Measurements from ENCODE around the gene CSMD2. TPM values are rescaled to one million over a fixed set of nuclear protein-coding genes. Genes with fewer than 3 reads are reported as not detected.

Gene CSMD2
- total RNA-seq, 4 donors from 2014 or later, result 8.6 TPM; not detected in 3

DNA sequence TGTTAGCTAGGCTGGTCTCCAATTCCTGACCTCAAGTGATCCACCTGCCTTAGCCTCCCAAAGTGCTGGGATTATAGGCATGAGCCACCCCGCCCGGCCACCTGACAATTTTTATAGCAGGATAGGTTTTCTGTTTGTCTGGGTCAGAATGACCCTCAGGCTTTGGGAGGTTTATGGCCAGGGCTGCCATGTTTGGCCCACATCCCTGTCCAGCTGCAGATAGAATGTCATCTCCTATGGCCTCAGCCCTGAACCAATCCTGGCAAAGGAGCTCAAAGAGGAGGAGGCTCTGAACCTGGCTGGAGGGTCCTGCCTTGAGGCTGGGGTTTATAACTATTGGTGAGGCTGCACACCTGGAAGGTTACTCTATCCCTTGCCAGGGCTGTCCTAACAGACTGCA lies 218.2 kb downstream of the CSMD2 start:
- Histone ChIP-seq H3K4me1 (no peaks in the 10 kb centered on the region), H3K27me3 (no peaks in the 10 kb centered on the region), H3K4me3 (no peak overlapping the region), H3K27ac (no peak overlapping the region), H3K36me3 (no peaks in the 10 kb centered on the region), H3K9me3 (no peaks in the 10 kb centered on the region)
- no peak for DNase-seq
- TF ChIP-seq CTCF (IDR thresholded peaks at IDR 0.05) (no peak), POLR2A (IDR thresholded peaks at IDR 0.05) (no peak)
- intact Hi-C loops (cut with DNase I; ENCODE audit: low total_unique reads), result no loop called here

DNA sequence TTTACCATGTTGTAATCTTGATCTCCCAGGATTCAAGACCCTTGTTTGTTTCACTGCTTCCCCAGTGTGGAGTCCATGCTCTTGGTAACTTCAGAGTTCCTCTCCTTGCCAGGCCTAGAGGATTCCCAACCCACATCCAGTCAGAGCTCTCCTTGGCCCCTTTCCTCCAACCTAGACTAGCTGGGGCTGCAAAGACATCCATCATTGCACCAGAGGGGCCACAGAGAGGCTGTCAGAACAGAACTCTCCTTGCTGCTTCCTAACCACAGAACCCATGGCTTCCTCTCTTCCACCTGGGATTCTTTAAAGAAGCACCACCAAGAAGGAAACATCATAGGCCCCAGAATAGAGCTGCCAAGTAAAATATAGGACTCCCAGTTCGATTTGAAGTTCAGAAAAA lies 220.2 kb downstream of the CSMD2 start:
- intact Hi-C loops (cut with DNase I; ENCODE audit: low total_unique reads), result no loop called here
- Histone ChIP-seq H3K4me1 (no peaks in the 10 kb centered on the region), H3K4me3 (no peak overlapping the region), H3K27ac (no peak overlapping the region), H3K27me3 (no peaks in the 10 kb centered on the region), H3K36me3 (no peaks in the 10 kb centered on the region), H3K9me3 (no peaks in the 10 kb centered on the region)
- DNase-seq, result no peak
- TF ChIP-seq POLR2A (IDR thresholded peaks at IDR 0.05) (no peak), CTCF (IDR thresholded peaks at IDR 0.05) (no peak)

- TF ChIP-seq POLR2A (IDR thresholded peaks at IDR 0.05) (no peak), CTCF (IDR thresholded peaks at IDR 0.05) (no peak)
- no peak overlapping the region for H3K27ac ChIP-seq
- H3K4me1 ChIP-seq, result no peaks in the 10 kb centered on the region
- H3K9me3 ChIP-seq, result no peaks in the 10 kb centered on the region
- no peaks in the 10 kb centered on the region for H3K27me3 ChIP-seq
- H3K36me3 ChIP-seq, result no peaks in the 10 kb centered on the region
- no peak for DNase-seq
- intact Hi-C loops (cut with DNase I; ENCODE audit: low total_unique reads), result no loop called here
- no peak overlapping the region for H3K4me3 ChIP-seq
These were observed 221.1 kb downstream of the CSMD2 start for GRCh38 chr1:33943978-33944377.

DNA sequence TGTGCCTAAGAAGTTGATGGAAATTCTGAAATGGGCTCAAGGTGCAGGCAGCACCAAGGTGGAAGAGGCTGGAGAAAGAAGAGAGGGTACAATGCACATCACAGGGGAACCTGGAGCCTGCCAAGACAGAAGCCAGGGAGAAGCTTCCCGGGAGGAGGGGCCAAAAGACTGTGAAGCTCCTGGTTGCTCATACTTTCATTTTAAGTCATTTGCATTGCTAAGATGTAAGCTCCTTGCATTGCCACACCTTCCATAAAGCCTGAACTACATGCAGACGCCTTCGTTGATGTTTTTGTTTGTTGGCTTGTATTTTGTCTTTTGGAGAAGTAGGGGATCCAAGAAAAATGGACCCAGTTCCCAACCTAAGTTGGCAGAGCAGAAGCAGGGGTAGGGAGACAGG lies 232.2 kb downstream of the CSMD2 start:
- no peaks in the 10 kb centered on the region for H3K36me3 ChIP-seq
- no peaks in the 10 kb centered on the region for H3K4me1 ChIP-seq
- no peaks in the 10 kb centered on the region for H3K27me3 ChIP-seq
- H3K4me3 ChIP-seq, result no peak overlapping the region
- no peaks in the 10 kb centered on the region for H3K9me3 ChIP-seq
- no peak overlapping the region for H3K27ac ChIP-seq
- intact Hi-C loops (cut with DNase I; ENCODE audit: low total_unique reads), result no loop called here
- TF ChIP-seq CTCF (IDR thresholded peaks at IDR 0.05) (no peak), POLR2A (IDR thresholded peaks at IDR 0.05) (no peak)
- DNase-seq, result no peak

GRCh38 chr1:33931111-33931475 lies 233.9 kb downstream of the CSMD2 start:
- Histone ChIP-seq H3K27ac (no peak overlapping the region), H3K36me3 (no peaks in the 10 kb centered on the region), H3K4me1 (no peaks in the 10 kb centered on the region), H3K27me3 (no peaks in the 10 kb centered on the region), H3K4me3 (no peak overlapping the region), H3K9me3 (no peaks in the 10 kb centered on the region)
- DNase-seq, result no peak
- no peak for TF ChIP-seq POLR2A (IDR thresholded peaks at IDR 0.05)
- intact Hi-C loops (cut with DNase I; ENCODE audit: low total_unique reads), result no loop called here
